SU-DHL-6 (cell line): Measurements from ENCODE around the gene SPC25.

Source experiments
- H2AFZ ChIP-seq: fragments of 200-600 bp; sonication (generic); 2 replicates; pipeline ENCODE4 v1.6.1; 2014; ENCODE audit warnings: low read depth, mild to moderate bottlenecking, moderate library complexity, mixed read lengths, antibody characterized with exemption, low read length; ENCODE audit not compliant: severe bottlenecking
- H3F3A ChIP-seq: fragments of 200-600 bp; shearing (Covaris generic); 2 replicates; pipeline ENCODE4 v1.6.0; 2016; ENCODE audit warnings: antibody characterized with exemption, mild to moderate bottlenecking; ENCODE audit not compliant: insufficient read depth
- H3K27ac ChIP-seq: fragments of 200-600 bp; sonication (generic); 2 replicates; pipeline ENCODE4 v1.5.1; 2016; ENCODE audit warnings: low read depth, mild to moderate bottlenecking, low read length, moderate library complexity, mixed read lengths
- H3K27me3 ChIP-seq: fragments of 200-600 bp; sonication (generic), shearing (Covaris generic); 2 replicates; pipeline ENCODE4 v1.6.0; 2014; ENCODE audit warnings: mild to moderate bottlenecking, low read length
- H3K36me3 ChIP-seq: fragments of 200-600 bp; sonication (generic); 2 replicates; pipeline ENCODE4 v1.6.1; 2014; ENCODE audit warnings: mild to moderate bottlenecking, low read length, mixed read lengths
- H3K4me2 ChIP-seq: fragments of 300-600, 200-600 bp; shearing (Covaris generic), sonication (generic); 2 replicates; pipeline ENCODE4 v1.6.0; 2014; ENCODE audit warnings: low read length, low read depth, mild to moderate bottlenecking; ENCODE audit not compliant: poor library complexity, severe bottlenecking
- H3K4me3 ChIP-seq: fragments of 200-600 bp; sonication (generic); 2 replicates; pipeline ENCODE4 v1.5.1; 2014; ENCODE audit warnings: antibody characterized with exemption, low read length, mild to moderate bottlenecking, mixed read lengths; ENCODE audit not compliant: insufficient read depth, poor library complexity, severe bottlenecking
- H3K79me2 ChIP-seq: fragments of 200-600 bp; sonication (generic); 2 replicates; pipeline ENCODE4 v1.6.1; 2014; ENCODE audit warnings: mild to moderate bottlenecking, low read length, moderate library complexity; ENCODE audit not compliant: insufficient read depth
- H3K9ac ChIP-seq: fragments of 200-600 bp; sonication (generic); 2 replicates; pipeline ENCODE4 v1.7.0; 2014; ENCODE audit warnings: mild to moderate bottlenecking, low read length
- H3K9me2 ChIP-seq: fragments of 200-600 bp; sonication (generic); replicated peaks from 2 replicates; pipeline ENCODE4 v1.6.1; 2014; ENCODE audit warnings: low read length; ENCODE audit not compliant: insufficient read depth
- H3K9me3 ChIP-seq: fragments of 200-600 bp; sonication (generic); 2 replicates; pipeline ENCODE4 v1.6.1; 2014; ENCODE audit warnings: low read length, mixed read lengths; ENCODE audit not compliant: insufficient read depth
- H4K20me1 ChIP-seq: fragments of 200-600 bp; sonication (generic); 2 replicates; pipeline ENCODE4 v1.6.1; 2014; ENCODE audit warnings: low read depth, mild to moderate bottlenecking, antibody characterized with exemption, low read length, moderate library complexity, mixed read lengths
- CTCF ChIP-seq: fragments of 200-600 bp; sonication (generic); IDR thresholded peaks from one replicate; pipeline ENCODE4 v1.5.1; 2017; ENCODE audit warnings: antibody characterized with exemption, mild to moderate bottlenecking, low read length, moderate library complexity; ENCODE audit not compliant: insufficient read depth, poor library complexity, severe bottlenecking
- EZH2phosphoT487 ChIP-seq: fragments of 200-600 bp; sonication (generic), shearing (Covaris generic); conservative IDR thresholded peaks from 2 replicates; pipeline ENCODE4 v1.6.1; 2018; ENCODE audit warnings: mild to moderate bottlenecking, antibody characterized with exemption, low read length, moderate library complexity, mixed read lengths

Gene SPC25

GRCh38 chr2:168848225-168848624, 42.0 kb downstream of the SPC25 start:
- H3K36me3 ChIP-seq: no peaks in the 10 kb centered on the region
- no peak overlapping the region for H3K4me2 ChIP-seq
- no peak overlapping the region for H3K9ac ChIP-seq
- TF ChIP-seq EZH2phosphoT487 (no peak), CTCF (no peak)
- H3K9me2 ChIP-seq: no peaks in the 10 kb centered on the region
- no peaks in the 10 kb centered on the region for H3K79me2 ChIP-seq
- no peak overlapping the region for H3K27ac ChIP-seq
- no peaks in the 10 kb centered on the region for H3K9me3 ChIP-seq
- no peaks in the 10 kb centered on the region for H3K27me3 ChIP-seq
- no peaks in the 10 kb centered on the region for H4K20me1 ChIP-seq
- H3K4me3 ChIP-seq: no peak overlapping the region
- no peaks in the 10 kb centered on the region for H3F3A ChIP-seq
- no peak overlapping the region for H2AFZ ChIP-seq

GRCh38 chr2:168843253-168843652, 47.0 kb downstream of the SPC25 start:
- Histone ChIP-seq H3F3A (no peaks in the 10 kb centered on the region), H3K36me3 (no peaks in the 10 kb centered on the region), H4K20me1 (no peaks in the 10 kb centered on the region), H3K79me2 (no peaks in the 10 kb centered on the region), H3K4me2 (no peak overlapping the region), H3K27me3 (no peaks in the 10 kb centered on the region), H3K27ac (no peak overlapping the region), H2AFZ (no peak overlapping the region), H3K9ac (no peak overlapping the region), H3K4me3 (no peak overlapping the region), H3K9me2 (no peaks in the 10 kb centered on the region), H3K9me3 (no peaks in the 10 kb centered on the region)
- TF ChIP-seq CTCF (no peak), EZH2phosphoT487 (no peak)

GRCh38 chr2:168841445-168841844, 48.8 kb downstream of the SPC25 start:
- no peak overlapping the region for H2AFZ ChIP-seq
- no peak overlapping the region for H3K4me2 ChIP-seq
- H3K4me3 ChIP-seq: no peak overlapping the region
- H3K27ac ChIP-seq: no peak overlapping the region
- H3K9ac ChIP-seq: no peak overlapping the region
- no peaks in the 10 kb centered on the region for H3K36me3 ChIP-seq
- H3K79me2 ChIP-seq: no peaks in the 10 kb centered on the region
- no peak for TF ChIP-seq EZH2phosphoT487
- TF ChIP-seq CTCF: no peak
- H3K9me2 ChIP-seq: no peaks in the 10 kb centered on the region
- H4K20me1 ChIP-seq: no peaks in the 10 kb centered on the region
- no peaks in the 10 kb centered on the region for H3K27me3 ChIP-seq
- no peaks in the 10 kb centered on the region for H3F3A ChIP-seq
- no peaks in the 10 kb centered on the region for H3K9me3 ChIP-seq
